Kidney tubule cell (primary cell): ENCODE data around the gene SIRPG.

Experiments
- DNase-seq: peaks from one replicate; pipeline ENCODE4 v3.0.0-alpha.2; 2018; ENCODE audit warnings: low spot score

The SIRPG gene

GRCh38 chr20:1595333-1595732 lies 62.2 kb downstream of the SIRPG start:
- DNase-seq, result no peak

GRCh38 chr20:1588533-1589460 lies 68.8 kb downstream of the SIRPG start:
- no peak for DNase-seq

- DNase-seq, result no peak
Measured at GRCh38 chr20:1587781-1588532, 69.6 kb downstream of the SIRPG start.

GRCh38 chr20:1579488-1579887 lies 78.1 kb downstream of the SIRPG start:
- no peak for DNase-seq
